Stimulated activated CD4-positive, alpha-beta T cell treated with anti-CD3 and anti-CD28 coated beads, TNF-alpha, amount 100 ng/mL, for 24 hours (primary cell): ENCODE results near the gene AMER3.
"Not testable (repeated sequence)": the region's sequence is repeated elsewhere in the genome, so short reads cannot be mapped to it uniquely, and the experiment has no call there.

Experiments used
- DNase-seq, 3 experiments: peaks; one replicate each; pipeline ENCODE4 v3.0.0-alpha.2; 2020; ENCODE audit warnings: low read depth in 3 of 3

The AMER3 gene, protein sequence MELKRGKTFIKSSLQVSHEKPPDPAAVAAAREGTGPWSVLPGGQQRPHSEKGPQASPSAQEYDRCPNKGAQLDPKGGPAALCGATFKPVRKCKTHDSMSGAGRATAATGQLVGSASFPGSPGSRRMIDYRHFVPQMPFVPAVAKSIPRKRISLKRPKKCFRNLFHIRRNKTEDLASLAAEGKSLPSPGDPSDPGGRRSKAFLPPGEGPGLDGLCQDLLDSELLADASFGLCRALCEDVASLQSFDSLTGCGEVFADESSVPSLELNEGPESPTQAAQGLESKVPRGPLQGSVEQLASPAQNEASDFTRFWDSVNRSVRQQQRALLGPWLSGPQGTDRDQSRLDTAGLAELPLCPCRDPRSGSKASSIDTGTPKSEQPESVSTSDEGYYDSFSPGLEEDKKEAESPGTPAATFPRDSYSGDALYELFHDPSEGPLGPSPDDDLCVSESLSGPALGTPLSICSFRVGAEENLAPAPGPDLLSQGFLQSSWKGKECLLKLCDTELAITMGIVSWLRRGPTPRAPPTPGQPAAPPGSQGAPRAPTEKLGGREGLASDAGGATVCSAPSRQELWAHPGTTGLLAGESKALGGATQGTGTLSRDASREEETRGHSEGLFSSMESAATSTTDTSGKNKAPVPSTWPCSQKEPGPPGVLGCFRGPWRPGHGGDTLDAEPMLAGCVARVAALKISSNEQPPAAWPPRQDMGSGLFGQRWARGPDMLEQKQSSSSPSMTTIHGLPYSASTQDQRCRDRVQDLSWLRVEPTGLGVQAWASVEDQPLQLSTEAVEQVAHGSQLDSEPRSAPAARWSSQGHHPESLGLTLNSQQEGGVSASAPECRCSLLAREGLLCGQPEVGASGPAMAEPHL

DNA sequence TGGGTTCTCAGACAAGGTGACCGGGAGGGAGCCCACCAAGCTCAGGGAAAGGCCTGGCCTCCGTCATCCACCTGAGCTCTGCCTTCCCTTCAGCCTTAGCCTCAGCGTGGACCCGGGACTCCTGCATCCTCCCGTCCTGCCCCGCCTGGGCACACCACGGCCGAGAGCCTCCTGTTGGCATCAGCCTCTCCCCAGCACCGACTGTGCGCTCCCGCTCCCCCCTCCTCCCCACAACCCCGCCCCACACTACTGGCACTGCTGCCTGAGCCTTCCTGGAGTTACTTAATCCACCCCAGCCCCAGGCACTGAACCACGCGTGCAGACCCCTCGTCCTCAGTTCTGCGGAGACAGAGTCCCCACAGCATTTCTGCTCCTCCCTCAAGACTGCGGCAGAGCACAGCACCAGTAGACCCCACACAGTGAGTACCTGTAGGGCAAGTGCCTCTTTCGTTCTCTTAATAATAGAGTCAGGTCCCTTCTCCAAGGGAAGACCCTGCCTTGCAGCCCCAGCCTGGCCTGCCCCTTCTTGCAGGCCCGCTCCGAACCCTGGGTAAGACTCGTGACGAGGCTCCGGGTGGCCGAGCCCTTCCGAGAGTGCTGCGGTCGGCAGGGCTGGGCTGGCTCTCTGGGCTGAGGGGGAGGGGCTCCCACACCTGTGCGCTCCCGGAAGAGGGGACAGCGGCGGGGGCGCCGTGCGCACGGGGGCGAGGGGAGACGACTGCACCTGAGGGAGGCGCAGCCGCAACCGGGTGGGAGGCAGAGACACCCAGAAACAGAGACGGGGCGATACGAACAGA, at the start of gene AMER3:
TSS of gene AMER3 (plus strand) at position 285 of the 797 bp plus-strand sequence. CDS start 6,533 bp downstream, outside the sequence.
- no peak for DNase-seq

DNA sequence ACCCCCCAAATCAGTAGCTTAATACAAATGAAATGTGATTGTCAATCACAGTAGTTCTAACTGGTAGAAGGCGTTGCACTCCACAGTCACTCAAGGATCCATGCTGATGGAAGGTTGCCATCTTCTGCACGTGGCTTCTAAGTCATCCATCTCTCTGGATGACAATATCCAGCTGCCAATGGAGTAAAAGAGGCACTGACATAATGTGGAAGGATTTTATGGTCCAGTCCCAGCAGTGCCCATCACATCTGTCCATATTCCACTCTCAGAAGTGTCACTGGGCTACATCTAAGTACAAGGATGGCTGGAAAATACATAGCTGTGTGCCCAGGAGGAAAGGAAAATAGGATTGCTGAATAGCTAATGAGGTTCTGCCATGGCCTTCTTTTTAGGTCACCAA, 40.5 kb upstream of the AMER3 start:
- DNase-seq: not testable (repeated sequence)

DNA sequence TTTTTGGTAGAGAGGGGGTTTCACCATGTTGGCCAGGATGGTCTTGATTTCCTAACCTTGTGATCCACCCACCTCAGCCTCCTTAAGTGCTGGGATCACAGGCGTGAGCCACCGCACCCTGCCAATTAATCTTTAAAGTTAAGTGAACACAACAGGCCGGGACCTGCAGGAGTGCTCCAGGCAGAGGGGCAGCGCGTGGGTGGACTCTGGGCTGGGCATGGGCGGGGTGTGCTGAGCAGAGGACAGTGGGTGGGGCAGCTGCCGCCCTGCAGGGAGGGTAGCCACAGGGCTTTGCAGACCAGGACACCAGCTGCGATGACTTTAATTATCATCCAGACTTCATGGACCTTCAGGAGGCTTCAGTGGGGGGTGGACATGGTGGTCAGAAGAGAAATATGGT, 35.3 kb upstream of the AMER3 start:
- no peak for DNase-seq

DNA sequence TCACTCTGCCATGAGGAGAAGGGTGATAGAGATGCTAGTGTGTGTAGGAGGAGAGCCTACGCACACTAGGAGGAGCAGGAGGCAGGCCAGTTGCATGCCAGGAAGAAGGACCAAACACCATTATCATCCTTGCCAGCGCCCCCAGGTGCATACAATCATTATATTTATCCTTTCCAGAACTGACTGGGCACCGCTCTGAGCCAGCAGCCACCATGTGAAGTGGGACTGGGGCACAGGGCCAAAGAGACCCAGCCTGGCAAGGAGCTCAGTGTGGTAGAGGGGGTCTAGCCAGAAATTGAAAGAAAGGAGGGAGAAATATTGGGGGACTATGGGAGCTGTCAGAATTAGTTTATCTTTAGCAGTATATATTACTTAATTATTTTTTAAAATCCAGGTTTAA, 34.8 kb upstream of the AMER3 start:
- no peak for DNase-seq

DNA sequence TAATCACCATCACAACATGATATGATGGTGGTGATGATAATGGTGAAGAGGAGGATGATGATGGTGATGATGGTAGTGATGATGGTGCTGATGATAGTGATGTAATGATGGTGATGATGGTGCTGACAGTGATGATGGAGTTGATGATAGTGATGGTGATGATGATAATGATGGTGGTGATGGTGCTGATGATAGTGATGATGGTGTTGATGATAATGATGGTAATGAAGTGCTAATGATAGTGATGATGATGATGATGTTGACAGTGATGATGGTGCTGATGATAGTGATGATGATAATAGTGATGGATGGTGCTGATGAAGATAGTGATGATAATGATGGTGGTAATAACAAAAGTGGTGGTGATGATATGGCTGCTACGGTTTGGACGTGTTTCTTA, 30.9 kb upstream of the AMER3 start:
- no peak for DNase-seq

DNA sequence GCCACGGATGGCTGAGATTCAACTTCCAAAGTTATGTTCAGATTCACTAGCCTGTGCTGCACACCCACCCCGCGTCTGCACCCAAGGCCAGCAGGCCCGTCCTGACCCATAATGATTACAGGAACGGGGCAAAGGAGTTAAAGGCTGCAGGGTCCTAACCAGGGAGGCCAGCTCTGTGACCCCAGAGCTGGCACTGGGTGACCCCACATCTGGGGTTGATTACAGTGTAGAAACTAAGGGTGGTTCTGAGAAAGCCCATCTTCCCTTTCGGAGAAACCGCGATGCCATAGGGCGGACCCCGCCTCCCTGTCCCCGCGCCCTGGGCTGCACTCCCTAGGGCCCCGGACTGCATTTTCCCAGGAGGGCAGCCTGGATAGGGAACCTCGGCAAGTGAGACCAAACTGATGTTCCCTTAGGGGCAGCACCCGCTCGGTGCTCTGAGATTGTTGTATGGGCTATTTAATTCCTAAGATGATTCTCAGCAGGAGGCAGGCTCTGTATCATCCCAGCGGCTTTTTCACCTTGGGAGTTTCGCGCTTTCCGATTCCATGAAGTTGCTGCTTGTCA, 28.6 kb upstream of the AMER3 start:
- no peak for DNase-seq

DNA sequence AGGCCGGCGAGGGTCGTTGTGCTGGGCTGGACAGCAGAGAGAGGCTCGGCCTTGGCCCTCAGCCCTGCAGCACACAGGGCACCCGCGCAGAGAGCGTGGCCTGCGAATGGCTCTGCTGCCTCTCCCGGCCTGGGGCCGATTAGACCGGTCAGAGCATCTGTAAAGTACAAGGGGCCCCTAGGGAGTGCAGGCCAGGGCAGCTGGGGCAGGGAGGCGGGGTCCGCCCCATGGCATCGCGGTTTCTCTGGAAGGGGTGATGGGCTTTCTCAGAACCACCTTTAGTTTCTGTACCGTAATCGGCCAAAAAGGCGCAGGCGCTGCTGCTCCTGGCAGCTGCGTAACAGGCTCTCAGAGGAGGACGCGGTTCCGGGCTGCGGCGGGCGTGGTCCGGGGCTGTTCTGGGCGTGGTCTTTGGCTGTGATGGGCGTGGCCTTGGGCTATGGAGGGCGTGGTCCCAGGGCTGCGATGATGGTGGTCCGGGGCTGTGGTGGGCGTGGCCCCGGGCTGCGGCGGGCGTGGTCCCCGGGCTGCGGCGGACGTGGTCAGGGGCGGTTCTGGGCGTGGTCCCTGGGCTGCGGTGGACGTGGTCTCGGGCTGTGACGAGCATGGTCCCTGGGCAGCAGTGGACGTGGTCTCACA, 27.9 kb upstream of the AMER3 start:
- DNase-seq: peak; percentile 78 to 86 (median 79)

DNA sequence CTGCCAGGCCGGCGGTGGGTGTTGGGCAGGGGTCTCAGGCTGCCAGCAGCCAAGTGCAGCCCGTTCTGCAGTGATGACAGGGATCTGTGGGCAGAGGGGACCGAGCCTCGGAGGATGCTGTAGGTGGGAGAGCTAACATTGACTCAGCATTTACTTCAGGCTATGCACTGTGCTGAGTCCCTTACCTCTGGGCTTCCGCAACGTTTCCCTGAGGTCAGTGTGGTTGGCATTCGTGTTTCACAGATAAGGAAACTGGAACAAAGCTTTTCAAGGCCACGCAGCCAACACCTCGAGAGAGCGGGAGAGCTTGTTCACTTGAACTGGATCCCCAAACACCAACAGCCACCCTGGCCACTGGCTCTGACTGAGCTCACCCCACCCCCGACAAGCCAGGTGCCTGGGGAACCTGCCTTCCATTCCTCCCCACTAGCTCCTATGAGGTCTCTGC, 27.3 kb upstream of the AMER3 start:
- DNase-seq: peak in 1 of 3 experiments; percentile 13

DNA sequence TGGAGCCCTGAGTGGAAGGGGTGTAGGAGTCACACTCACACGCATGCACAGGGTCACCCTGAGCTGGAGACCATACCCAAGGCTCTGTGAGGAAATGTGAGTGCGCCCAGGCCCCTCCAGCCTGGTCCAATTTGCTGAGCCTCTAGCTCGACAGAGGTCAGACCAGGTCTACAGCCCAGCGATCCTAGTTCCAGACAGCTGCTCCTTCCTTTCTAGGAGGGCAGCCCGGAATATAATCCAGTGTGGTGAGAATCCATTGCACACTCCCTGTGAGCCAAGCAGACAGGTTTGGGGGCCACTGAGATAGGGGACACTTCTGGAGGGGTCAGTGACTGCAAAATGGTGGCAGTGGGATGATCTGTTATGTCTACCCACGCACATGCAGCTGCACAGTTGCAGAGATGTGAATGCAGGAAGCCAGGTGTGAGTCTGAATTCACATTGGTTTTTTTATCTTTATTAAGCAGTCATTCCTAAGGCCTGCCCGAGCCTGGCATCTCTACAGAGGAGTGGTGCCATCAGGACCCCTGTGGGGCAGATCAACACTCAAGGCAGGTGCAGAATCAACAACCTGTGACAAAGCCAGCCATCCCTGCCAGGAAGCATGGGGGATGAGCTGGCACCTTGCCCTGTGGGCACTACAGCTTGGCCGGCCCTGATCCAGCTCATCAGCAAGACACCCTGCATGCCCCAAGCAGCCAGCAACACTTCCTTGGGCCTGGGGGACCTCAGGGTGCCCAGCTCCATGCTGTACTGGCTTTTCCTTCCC, 26.6 kb upstream of the AMER3 start, which contains the start of gene GPR148:
TSS of gene GPR148 (plus strand) at position 522 of the 768 bp plus-strand sequence. CDS start at position 604, 82 bp downstream.
- DNase-seq: no peak

DNA sequence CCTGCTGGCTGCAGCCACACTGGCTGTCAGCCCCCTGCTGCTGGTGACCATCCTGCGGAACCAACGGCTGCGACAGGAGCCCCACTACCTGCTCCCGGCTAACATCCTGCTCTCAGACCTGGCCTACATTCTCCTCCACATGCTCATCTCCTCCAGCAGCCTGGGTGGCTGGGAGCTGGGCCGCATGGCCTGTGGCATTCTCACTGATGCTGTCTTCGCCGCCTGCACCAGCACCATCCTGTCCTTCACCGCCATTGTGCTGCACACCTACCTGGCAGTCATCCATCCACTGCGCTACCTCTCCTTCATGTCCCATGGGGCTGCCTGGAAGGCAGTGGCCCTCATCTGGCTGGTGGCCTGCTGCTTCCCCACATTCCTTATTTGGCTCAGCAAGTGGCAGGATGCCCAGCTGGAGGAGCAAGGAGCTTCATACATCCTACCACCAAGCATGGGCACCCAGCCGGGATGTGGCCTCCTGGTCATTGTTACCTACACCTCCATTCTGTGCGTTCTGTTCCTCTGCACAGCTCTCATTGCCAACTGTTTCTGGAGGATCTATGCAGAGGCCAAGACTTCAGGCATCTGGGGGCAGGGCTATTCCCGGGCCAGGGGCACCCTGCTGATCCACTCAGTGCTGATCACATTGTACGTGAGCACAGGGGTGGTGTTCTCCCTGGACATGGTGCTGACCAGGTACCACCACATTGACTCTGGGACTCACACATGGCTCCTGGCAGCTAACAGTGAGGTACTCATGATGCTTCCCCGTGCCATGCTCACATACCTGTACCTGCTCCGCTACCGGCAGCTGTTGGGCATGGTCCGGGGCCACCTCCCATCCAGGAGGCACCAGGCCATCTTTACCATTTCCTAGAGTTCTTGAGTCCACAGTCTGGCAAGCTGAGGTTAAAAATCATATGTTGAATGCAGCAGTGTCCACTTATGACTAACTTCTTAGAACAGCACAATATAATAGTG, 25.7 kb upstream of the AMER3 start:
- no peak for DNase-seq

DNA sequence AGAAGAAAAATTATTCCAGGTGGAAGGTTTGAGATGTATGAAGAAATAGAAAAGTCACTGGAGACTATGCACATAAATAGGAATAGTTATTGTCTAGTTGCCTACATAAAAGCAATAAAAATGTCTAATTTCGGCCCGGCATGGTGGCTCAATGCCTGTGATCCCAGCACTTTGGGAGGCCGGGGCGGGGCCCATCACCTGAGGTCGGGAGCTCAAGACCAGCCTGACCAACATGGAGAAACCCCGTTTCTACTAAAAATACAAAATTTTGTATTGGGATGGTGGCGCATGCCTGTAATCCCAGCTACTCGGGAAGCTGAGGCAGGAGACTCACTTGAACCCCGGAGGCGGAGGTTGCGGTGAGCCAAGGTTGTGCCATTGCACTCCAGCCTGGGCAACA, 23.1 kb upstream of the AMER3 start:
- not testable (repeated sequence) for DNase-seq

DNA sequence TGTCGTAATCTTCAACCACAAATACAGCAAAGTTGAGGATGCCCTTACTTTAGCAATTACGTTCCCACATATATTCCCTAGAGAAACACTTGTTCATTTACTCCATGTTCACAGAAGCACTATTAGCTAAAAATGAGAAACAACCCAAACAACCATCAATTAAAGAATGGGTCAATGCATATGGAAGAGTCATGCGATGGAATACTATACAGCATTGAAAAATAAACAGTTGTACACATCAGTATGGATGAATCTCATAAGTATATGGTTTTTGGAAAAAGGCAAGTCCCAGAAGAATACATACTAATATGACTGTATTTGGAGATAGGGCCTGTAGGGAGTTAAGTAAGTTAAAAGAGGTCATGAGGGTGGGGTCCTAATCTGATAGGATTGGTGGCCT, 20.1 kb upstream of the AMER3 start:
- DNase-seq: no peak

DNA sequence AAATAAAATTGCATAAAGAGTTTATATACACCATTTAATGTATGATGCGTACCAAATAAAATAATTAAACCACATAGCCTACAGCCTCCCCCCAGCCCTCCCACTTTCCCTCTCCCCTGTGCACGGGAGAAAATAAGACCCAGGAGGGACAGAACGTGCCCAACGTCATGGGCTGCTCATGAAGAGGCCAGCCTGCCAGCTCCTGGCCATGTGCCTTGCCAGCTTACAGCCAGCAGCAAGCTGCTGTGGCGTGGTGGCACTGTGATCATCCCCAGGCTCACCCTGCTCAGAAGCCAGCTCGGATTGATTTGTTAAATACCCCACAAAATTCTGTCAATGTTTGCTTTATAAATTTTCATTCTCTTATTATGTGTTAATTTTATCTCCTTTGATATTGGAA, 18.9 kb upstream of the AMER3 start:
- no peak for DNase-seq

DNA sequence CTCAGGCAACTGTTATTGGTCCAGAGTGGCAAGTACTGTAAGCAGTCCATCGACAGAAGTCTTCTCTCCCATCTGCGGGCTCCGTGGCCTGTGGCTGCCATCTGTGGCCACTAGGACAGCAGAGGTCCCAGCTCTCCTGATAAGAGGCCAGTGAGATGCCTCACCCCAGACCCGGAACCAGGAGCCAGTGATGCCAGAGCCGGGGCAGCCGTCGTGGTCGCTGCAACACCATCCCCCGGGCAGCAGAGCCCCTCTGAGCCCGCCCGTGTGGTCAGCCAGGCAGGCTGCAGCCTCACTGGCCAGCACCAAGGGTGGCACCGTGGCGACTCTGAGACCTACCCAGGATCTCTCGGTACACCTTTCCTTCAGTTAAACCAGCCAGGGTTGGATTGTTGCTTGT, 17.7 kb upstream of the AMER3 start:
- no peak for DNase-seq

DNA sequence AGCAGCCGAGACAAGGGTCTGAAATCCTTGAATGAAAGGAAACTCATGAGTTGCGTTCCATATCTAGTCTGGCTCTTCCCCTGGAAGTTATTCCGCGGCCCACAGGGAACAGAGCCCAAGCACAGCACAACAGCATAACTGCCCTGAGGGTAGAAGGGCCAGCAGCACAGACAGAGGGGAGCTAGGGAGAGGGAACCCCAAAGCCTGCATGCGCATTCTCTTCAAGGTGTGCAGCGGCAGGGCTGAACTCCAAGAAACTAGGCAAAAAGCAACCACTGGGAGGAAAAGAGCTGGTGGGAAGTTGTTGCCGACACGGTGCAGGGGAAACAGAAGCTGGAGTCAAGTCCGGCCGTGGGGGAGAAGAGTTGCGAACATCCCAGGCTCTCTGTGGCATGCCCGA, 14.7 kb upstream of the AMER3 start:
- DNase-seq: no peak

DNA sequence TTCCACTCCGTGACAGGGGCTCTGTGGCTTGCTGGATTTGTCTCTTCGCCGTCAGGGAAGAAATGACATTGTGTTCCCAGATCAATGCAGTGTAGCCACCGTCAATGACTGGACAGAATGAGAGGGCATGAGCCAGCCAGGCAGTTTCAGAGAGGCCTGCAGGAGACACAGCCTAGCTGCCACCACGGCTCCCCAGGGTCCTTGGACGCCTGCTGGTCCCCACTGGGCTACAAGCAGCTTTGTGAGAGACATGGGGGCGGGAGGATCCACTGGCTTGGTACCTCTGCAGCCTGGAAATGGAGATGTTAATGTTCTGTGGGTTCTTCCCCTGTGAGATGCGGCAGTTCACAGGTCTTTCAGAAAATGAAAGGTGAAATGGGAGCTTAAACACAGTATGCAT, 12.1 kb upstream of the AMER3 start:
- no peak for DNase-seq

DNA sequence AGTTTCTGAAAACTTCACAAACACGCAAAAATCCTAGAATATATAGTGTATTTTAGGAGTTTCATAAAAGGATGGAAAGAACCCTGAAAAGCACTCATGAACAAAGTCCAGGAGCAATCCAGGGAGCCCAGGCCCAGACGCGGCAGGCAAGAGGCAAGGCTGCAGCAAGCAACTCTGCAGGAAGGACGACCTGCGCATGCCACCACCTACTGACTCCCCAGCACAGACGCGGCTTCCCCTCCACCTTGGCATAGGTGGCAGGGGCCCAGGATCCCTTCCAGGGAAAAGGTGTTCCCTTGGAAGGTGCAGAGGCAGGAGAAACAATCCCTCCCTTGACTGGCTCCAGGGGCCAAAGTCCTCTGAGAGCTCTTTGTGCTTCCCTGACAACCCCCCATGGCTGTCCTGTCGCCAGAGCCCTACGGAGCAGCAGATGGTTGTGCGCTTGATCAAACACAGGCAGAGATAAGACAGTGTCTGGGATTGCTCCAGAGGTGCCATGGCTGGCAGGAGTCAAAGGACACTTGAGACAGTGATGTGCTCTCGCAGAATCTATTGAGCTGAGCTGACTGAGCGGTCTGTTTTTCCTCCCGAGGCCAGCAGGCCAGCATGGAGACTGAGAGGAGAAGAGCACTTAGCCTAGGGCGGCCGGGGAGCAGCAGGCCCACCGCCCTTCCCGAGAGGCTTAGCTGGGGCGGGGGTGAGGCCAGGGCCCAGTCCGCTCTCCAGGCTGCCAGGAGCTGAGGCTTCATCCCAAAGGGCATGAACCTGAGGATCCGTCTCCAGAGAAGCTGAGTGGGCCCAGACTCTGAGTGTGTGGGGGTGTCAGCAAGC, 10.8 kb upstream of the AMER3 start:
- no peak for DNase-seq

DNA sequence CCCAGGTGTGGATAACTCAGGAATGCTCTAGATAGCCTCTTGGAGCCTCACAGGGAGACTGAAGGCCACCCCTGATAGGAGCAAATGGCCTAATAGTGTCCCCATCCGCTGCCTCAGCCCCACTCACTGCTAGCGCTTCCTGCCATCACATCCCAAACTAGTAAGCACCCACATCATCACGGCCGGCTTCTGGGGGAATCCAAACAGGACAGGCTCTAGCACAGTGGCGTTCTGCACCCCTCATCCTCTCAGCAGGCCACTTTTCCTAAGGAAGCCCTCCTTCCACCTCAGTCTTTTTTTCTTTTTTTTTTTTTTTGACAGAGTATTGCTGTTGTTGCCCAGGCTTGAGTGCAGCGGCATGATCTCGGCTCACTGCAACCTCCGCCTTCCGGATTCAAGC, 6.3 kb upstream of the AMER3 start:
- no peak for DNase-seq
